Measurements from ENCODE around the gene LRRC15. TPM values are rescaled to one million over a fixed set of nuclear protein-coding genes. Genes with fewer than 3 reads are reported as not detected.

Gene LRRC15
- total RNA-seq, 1 donor from 2014 or later: not detected

- TF ChIP-seq CTCF (conservative IDR thresholded peaks at IDR 0.05; ENCODE audit: low read depth, low read length): no peak
- DNase-seq (ENCODE audit: low read depth): no peak
- H3K4me3 ChIP-seq (ENCODE audit: low read depth, low read length): peak overlapping the region; percentile 32
Measured at GRCh38 chr3:194395778-194396538, 26.4 kb upstream of the LRRC15 start.

GRCh38 chr3:194395212-194395611 is 25.7 kb upstream of the LRRC15 start:
- no peak for TF ChIP-seq CTCF (conservative IDR thresholded peaks at IDR 0.05; ENCODE audit: low read depth, low read length)
- DNase-seq (ENCODE audit: low read depth): no peak
- H3K4me3 ChIP-seq (ENCODE audit: low read depth, low read length): no peak overlapping the region

GRCh38 chr3:194392576-194392975 is 23.0 kb upstream of the LRRC15 start:
- H3K4me3 ChIP-seq (ENCODE audit: low read depth, low read length): no peak overlapping the region
- DNase-seq (ENCODE audit: low read depth): no peak
- no peak for TF ChIP-seq CTCF (conservative IDR thresholded peaks at IDR 0.05; ENCODE audit: low read depth, low read length)

- DNase-seq (ENCODE audit: low read depth): no peak
- TF ChIP-seq CTCF (conservative IDR thresholded peaks at IDR 0.05; ENCODE audit: low read depth, low read length): no peak
- no peak overlapping the region for H3K4me3 ChIP-seq (ENCODE audit: low read depth, low read length)
Measured at GRCh38 chr3:194390835-194391234, 21.3 kb upstream of the LRRC15 start.

- H3K4me3 ChIP-seq (ENCODE audit: low read depth, low read length): no peak overlapping the region
- no peak for TF ChIP-seq CTCF (conservative IDR thresholded peaks at IDR 0.05; ENCODE audit: low read depth, low read length)
- no peak for DNase-seq (ENCODE audit: low read depth)
Measured at GRCh38 chr3:194389269-194389668, 19.7 kb upstream of the LRRC15 start.

GRCh38 chr3:194387926-194388418 is 18.4 kb upstream of the LRRC15 start:
- DNase-seq (ENCODE audit: low read depth): no peak
- no peak for TF ChIP-seq CTCF (conservative IDR thresholded peaks at IDR 0.05; ENCODE audit: low read depth, low read length)
- no peak overlapping the region for H3K4me3 ChIP-seq (ENCODE audit: low read depth, low read length)

GRCh38 chr3:194387276-194387675 is 17.7 kb upstream of the LRRC15 start:
- no peak for DNase-seq (ENCODE audit: low read depth)
- H3K4me3 ChIP-seq (ENCODE audit: low read depth, low read length): no peak overlapping the region
- TF ChIP-seq CTCF (conservative IDR thresholded peaks at IDR 0.05; ENCODE audit: low read depth, low read length): no peak

Measured in epithelial cell of proximal tubule (primary cell).